ENCODE data around the gene SYT1. TPM values are rescaled to one million over a fixed set of nuclear protein-coding genes. Genes with fewer than 3 reads are reported as not detected.

Gene SYT1
- total and polyA plus RNA-seq, 4 donors, result 0.53 to 0.84 (median 0.64) TPM

DNA sequence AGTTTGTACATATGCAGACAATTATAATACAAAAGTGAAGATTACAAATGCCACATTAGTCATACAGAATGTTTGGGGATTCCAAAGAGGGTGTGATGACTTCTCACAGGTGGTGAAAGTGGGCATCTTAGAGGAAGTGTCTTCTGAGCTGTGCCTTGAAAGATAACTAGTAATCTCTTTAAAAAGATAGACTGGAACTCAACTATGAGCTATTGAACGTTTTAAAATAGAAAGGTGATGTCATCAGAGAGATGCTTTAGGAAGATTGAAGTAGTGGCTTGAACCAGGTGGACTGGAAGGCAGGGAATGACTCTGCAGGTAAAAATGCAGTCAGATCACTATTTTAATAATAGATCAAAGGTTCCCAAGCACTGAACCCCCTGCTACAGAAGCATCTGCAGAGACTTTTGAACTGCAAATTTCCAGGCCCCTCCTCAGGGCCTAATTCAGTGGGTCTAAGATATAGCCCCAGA is 50.3 kb downstream of the SYT1 start:
- no peaks in the 10 kb centered on the region for H3K9me3 ChIP-seq (ENCODE audit: control insufficient read depth in 4 of 4, low read length in 3 of 4)
- TF ChIP-seq RXRA (IDR thresholded peaks at IDR 0.05), result no peak
- no peak for TF ChIP-seq HNF4A (conservative IDR thresholded peaks at IDR 0.05)
- TF ChIP-seq JUND (IDR thresholded peaks at IDR 0.05), result no peak
- TF ChIP-seq, protein P1, sequence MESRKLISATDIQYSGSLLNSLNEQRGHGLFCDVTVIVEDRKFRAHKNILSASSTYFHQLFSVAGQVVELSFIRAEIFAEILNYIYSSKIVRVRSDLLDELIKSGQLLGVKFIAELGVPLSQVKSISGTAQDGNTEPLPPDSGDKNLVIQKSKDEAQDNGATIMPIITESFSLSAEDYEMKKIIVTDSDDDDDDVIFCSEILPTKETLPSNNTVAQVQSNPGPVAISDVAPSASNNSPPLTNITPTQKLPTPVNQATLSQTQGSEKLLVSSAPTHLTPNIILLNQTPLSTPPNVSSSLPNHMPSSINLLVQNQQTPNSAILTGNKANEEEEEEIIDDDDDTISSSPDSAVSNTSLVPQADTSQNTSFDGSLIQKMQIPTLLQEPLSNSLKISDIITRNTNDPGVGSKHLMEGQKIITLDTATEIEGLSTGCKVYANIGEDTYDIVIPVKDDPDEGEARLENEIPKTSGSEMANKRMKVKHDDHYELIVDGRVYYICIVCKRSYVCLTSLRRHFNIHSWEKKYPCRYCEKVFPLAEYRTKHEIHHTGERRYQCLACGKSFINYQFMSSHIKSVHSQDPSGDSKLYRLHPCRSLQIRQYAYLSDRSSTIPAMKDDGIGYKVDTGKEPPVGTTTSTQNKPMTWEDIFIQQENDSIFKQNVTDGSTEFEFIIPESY (IDR thresholded peaks at IDR 0.05), result no peak
- no peak for TF ChIP-seq RAD21 (IDR thresholded peaks at IDR 0.05)
- TF ChIP-seq FOXA2 (IDR thresholded peaks at IDR 0.05), result no peak
- TF ChIP-seq, protein P2, sequence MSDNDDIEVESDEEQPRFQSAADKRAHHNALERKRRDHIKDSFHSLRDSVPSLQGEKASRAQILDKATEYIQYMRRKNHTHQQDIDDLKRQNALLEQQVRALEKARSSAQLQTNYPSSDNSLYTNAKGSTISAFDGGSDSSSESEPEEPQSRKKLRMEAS (IDR thresholded peaks at IDR 0.05), result no peak
- no peak for TF ChIP-seq SP1 (IDR thresholded peaks at IDR 0.05)
- TF ChIP-seq TAF1 (conservative IDR thresholded peaks at IDR 0.05), result no peak
- TF ChIP-seq, protein P3, sequence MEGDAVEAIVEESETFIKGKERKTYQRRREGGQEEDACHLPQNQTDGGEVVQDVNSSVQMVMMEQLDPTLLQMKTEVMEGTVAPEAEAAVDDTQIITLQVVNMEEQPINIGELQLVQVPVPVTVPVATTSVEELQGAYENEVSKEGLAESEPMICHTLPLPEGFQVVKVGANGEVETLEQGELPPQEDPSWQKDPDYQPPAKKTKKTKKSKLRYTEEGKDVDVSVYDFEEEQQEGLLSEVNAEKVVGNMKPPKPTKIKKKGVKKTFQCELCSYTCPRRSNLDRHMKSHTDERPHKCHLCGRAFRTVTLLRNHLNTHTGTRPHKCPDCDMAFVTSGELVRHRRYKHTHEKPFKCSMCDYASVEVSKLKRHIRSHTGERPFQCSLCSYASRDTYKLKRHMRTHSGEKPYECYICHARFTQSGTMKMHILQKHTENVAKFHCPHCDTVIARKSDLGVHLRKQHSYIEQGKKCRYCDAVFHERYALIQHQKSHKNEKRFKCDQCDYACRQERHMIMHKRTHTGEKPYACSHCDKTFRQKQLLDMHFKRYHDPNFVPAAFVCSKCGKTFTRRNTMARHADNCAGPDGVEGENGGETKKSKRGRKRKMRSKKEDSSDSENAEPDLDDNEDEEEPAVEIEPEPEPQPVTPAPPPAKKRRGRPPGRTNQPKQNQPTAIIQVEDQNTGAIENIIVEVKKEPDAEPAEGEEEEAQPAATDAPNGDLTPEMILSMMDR (IDR thresholded peaks at IDR 0.05; ENCODE audit: low read depth, low read length, missing input control), result no peak
- no peak for TF ChIP-seq EGR1 (IDR thresholded peaks at IDR 0.05; ENCODE audit: low read depth in 2 of 2)
- TF ChIP-seq FOXA1 (IDR thresholded peaks at IDR 0.05), result no peak
- no peak for TF ChIP-seq HNF4G (IDR thresholded peaks at IDR 0.05)
- TF ChIP-seq YY1 (IDR thresholded peaks at IDR 0.05), result no peak
- TF ChIP-seq NR2F2 (IDR thresholded peaks at IDR 0.05), result no peak
- no peak for TF ChIP-seq GABPA (IDR thresholded peaks at IDR 0.05 in 1 of 2, conservative IDR thresholded peaks at IDR 0.05 in 1 of 2)
- no peak for TF ChIP-seq ATF3 (IDR thresholded peaks at IDR 0.05)
- no peak for TF ChIP-seq REST (IDR thresholded peaks at IDR 0.05)
- no peak overlapping the region for H3K4me3 ChIP-seq (ENCODE audit: low read depth in 1 of 3, low read length in 3 of 3)
- 5% methylated on average over 1 of the region's 1 CpG for WGBS
- no peak overlapping the region for H3K27ac ChIP-seq (ENCODE audit: low read depth in 1 of 2, low read length in 2 of 2)
- H3K36me3 ChIP-seq (ENCODE audit: control insufficient read depth in 4 of 4, insufficient read depth in 3 of 4, low read depth in 1 of 4, low read length in 3 of 4), result no peaks in the 10 kb centered on the region
- H3K27me3 ChIP-seq (ENCODE audit: control insufficient read depth in 4 of 4, insufficient read depth in 4 of 4, low read length in 3 of 4), result no peaks in the 10 kb centered on the region
- H3K9ac ChIP-seq (ENCODE audit: low read depth in 1 of 2, low read length in 2 of 2), result no peak overlapping the region
- H3K4me1 ChIP-seq (ENCODE audit: control insufficient read depth in 4 of 4, insufficient read depth in 4 of 4, low read length in 3 of 4), result no peaks in the 10 kb centered on the region
- DNase-seq (ENCODE audit: low spot score), result no peak

All from liver (tissue), 9 donors.